Endothelial cell of umbilical vein (primary cell): ENCODE measurements around the gene BORCS5.

Source experiments
- FOS ChIP-seq: IDR thresholded peaks from 2 replicates; pipeline ENCODE4 v1.6.1; 2011; ENCODE audit warnings: mild to moderate bottlenecking, low read length, moderate library complexity, borderline replicate concordance; ENCODE audit not compliant: insufficient read depth
- JUN ChIP-seq: IDR thresholded peaks from 2 replicates; pipeline ENCODE4 v1.6.1; 2011; ENCODE audit warnings: borderline replicate concordance, low read depth; ENCODE audit not compliant: insufficient read length, insufficient read depth
- MYC ChIP-seq: IDR thresholded peaks from one replicate; pipeline ENCODE4 v1.6.1; 2011; ENCODE audit warnings: mild to moderate bottlenecking, low read depth, low read length
- POLR2A ChIP-seq: IDR thresholded peaks from 2 replicates; pipeline ENCODE4 v1.6.1; 2012; ENCODE audit warnings: low read depth, mild to moderate bottlenecking, control low read depth, low read length
- POLR2AphosphoS5 ChIP-seq: IDR thresholded peaks from 2 replicates; pipeline ENCODE4 v1.6.1; 2012; ENCODE audit warnings: low read depth, mild to moderate bottlenecking, control low read depth, low read length, moderate library complexity; ENCODE audit not compliant: insufficient read depth
- TF ChIP-seq, protein P1 (sequence below), 2 donors: IDR thresholded peaks; 1 replicate in 1 of 2; 2 replicates in 1 of 2; pipeline ENCODE4 v1.5.1; 2011; ENCODE audit warnings: low read length in 2 of 2, mild to moderate bottlenecking in 2 of 2, moderate library complexity in 2 of 2, control low read depth in 1 of 2, inconsistent platforms in 1 of 2, low read depth in 1 of 2; ENCODE audit not compliant: insufficient read depth in 1 of 2; ENCODE audit errors: extremely low read depth in 1 of 2

GRCh38 chr12:12326262-12326661 is 30.6 kb upstream of the BORCS5 start:
- no peak for TF ChIP-seq MYC
- TF ChIP-seq POLR2AphosphoS5, result no peak
- TF ChIP-seq POLR2A, result no peak
- TF ChIP-seq, protein P1, sequence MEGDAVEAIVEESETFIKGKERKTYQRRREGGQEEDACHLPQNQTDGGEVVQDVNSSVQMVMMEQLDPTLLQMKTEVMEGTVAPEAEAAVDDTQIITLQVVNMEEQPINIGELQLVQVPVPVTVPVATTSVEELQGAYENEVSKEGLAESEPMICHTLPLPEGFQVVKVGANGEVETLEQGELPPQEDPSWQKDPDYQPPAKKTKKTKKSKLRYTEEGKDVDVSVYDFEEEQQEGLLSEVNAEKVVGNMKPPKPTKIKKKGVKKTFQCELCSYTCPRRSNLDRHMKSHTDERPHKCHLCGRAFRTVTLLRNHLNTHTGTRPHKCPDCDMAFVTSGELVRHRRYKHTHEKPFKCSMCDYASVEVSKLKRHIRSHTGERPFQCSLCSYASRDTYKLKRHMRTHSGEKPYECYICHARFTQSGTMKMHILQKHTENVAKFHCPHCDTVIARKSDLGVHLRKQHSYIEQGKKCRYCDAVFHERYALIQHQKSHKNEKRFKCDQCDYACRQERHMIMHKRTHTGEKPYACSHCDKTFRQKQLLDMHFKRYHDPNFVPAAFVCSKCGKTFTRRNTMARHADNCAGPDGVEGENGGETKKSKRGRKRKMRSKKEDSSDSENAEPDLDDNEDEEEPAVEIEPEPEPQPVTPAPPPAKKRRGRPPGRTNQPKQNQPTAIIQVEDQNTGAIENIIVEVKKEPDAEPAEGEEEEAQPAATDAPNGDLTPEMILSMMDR (IDR thresholded peaks at IDR 0.05; ENCODE audit: extremely low read depth in 1 of 2, insufficient read depth in 1 of 2, low read depth in 1 of 2, low read length in 2 of 2), result no peak
- no peak for TF ChIP-seq FOS
- TF ChIP-seq JUN, result no peak
